Stimulated activated CD4-positive, alpha-beta T cell treated with anti-CD3 and anti-CD28 coated beads, Interleukin-2, amount 100 ng/mL, for 48 hours (primary cell): ENCODE data around the gene PLXNA3.

ENCODE experiments used
- DNase-seq, 2 donors: peaks; one replicate each; pipeline ENCODE4 v3.0.0-alpha.2; 2020

The PLXNA3 gene

GRCh38 chrX:154436374-154436982, 21.6 kb upstream of the PLXNA3 start:
- peak in 1 of 2 donors; percentile 29 for DNase-seq

- DNase-seq: peak; percentile 36 to 44
Measured at GRCh38 chrX:154436983-154437752, 20.9 kb upstream of the PLXNA3 start, which contains the start of gene GDI1. Gene GDI1, plus strand, starts transcription at chrX:154437154. Its CDS starts 101 bp downstream, at chrX:154437255.

- no peak for DNase-seq
Measured at GRCh38 chrX:154437971-154438893, 19.8 kb upstream of the PLXNA3 start.

DNA sequence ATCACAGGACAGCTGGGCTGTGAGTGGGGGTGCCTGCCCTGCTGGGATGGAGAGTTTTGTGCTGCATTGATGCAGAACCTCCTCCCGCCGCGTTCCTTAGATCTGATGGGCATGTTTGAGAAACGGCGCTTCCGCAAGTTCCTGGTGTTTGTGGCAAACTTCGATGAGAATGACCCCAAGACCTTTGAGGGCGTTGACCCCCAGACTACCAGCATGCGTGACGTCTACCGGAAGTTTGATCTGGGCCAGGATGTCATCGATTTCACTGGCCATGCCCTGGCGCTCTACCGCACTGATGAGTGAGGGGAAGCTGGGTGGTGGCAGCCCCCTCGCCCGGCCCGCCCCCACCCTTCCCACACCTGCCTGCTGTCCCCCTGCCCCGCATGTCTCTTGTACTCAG, 18.2 kb upstream of the PLXNA3 start:
- no peak for DNase-seq

- DNase-seq: no peak
Measured at GRCh38 chrX:154440623-154441357, 17.3 kb upstream of the PLXNA3 start.

DNA sequence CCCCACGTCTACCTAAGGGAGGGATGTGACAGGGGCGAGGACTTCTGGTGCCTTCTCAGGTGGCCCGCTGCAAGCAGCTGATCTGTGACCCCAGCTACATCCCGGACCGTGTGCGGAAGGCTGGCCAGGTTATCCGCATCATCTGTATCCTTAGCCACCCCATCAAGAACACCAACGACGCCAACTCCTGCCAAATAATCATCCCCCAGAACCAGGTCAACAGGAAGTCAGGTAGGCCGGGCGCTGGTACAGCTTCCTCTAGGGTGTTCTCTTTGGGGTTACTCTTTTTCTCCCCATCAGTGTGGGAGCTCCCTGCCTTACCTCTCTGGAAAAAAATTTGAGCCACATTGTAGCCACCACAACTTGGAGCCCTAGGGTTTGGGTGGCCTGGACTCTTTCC, 16.5 kb upstream of the PLXNA3 start:
- DNase-seq: no peak

- DNase-seq: no peak
Measured at GRCh38 chrX:154441984-154442707, 15.9 kb upstream of the PLXNA3 start.

GRCh38 chrX:154443479-154443910, 14.6 kb upstream of the PLXNA3 start:
- no peak for DNase-seq

GRCh38 chrX:154443992-154444754, 13.9 kb upstream of the PLXNA3 start, which contains the start of gene FAM50A:
Gene FAM50A, plus strand, starts transcription at chrX:154444141. Its CDS starts 95 bp downstream, at chrX:154444236.
- DNase-seq: peak; percentile 60 to 62

- DNase-seq: no peak
Measured at GRCh38 chrX:154444755-154445246, 13.3 kb upstream of the PLXNA3 start.

DNA sequence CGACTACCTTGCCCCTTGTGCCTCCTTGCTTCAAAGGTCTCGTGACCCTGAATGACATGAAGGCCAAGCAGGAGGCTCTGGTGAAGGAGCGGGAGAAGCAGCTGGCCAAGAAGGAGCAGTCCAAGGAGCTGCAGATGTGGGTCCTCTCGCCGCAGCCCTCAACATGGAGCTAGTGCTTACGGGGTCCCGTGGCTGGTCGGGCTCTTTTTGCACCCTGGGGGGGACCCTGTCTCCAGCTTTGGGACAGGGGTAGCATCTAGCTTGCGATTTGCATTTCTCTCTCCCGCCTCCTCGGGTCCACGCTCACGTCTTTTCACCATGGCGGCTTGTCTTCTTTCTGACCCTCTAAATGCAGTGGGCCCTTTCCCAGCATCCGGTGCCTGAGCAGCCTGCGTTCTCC, 12.3 kb upstream of the PLXNA3 start:
- DNase-seq: no peak

DNA sequence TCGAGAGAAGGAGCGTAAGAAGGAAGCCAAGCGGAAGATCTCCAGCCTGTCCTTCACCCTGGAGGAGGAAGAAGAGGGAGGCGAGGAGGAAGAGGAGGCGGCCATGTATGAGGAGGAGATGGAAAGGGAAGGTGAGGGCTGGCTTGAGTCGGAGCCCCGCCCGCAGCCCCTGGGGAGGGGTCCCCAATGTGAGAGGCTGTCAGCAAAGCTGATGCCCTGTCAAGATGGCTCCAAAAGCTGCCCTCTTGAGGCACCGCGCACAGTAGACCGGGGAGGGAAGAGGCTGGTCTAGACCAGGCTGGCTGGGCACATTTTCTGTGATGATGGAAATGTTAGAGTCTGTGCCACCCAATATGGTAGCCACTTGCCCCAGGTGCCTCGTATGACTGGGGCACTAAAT, 11.7 kb upstream of the PLXNA3 start:
- DNase-seq: no peak

DNA sequence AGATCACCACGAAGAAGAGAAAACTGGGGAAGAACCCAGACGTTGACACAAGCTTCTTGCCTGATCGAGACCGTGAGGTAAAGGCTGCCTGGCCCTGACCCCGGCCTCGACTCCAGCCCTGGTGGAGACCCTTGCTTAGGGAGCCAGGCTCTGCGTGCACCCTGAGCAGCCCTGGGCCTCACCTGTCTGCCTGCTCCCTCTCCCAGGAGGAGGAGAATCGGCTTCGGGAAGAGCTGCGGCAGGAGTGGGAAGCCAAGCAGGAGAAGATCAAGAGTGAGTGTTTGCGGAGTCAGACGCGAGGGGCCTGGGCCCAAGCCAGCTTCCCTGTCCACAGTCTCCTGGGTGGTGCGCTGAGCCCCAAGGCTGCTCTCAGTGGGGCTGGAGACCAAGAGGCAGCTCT, 9.6 kb upstream of the PLXNA3 start:
- DNase-seq: no peak

DNA sequence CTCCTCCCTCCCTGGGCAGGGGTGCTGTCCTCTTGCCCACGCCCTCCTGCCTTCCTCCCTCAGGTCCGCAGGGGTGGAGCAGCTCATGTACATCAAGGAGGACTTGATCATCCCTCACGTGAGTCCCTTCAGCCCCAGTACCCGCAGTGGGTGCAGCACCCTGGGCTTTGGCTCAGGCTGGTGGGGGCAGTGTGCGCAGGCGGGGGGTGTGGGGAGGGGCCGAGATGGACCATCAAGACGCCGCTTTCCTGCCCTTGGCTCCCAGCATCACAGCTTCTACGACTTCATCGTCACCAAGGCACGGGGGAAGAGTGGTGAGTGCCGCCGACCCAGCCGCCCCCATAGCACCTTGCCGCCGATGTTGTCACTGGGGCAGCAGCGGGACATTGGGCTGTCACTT, 8.5 kb upstream of the PLXNA3 start:
- DNase-seq: no peak

DNA sequence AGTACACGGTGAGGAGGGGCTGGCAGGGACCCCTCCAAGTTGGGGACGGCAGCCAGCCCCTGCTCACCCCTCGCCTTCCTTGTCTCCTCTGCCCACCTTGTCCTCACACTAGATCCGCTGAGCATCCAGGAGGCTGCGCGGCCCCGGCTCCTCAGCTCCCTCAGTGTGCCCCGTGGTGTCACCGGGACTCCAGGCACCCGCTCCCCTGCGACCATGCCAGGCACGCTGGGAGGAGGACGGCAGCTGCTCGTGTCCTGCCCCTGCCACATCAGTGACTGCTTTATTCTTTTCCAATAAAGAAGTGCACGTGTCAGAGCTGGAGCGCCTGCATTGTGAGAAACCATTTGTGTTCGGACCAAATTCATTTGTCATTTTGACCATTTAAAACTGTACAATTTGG, 7.8 kb upstream of the PLXNA3 start:
- DNase-seq: no peak

DNA sequence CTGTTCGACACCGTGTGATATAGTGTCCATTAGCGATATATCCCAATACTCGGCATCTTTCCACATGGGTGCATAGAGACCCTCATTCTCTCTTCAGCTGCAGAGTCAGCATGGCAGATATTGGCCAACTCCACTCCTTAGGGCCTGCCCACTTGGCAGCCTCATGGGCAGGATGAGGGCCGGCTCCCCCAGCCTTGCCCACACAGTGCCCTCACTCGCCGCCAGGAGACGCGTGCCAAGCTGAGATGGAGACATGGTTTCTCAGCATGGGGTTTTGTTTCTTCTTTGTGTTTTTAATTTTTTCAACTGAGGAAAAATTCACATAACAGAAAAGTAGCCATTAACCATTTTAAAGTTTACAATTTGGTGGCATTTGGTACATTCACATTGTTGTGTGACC, 5.3 kb upstream of the PLXNA3 start:
- DNase-seq: no peak

DNA sequence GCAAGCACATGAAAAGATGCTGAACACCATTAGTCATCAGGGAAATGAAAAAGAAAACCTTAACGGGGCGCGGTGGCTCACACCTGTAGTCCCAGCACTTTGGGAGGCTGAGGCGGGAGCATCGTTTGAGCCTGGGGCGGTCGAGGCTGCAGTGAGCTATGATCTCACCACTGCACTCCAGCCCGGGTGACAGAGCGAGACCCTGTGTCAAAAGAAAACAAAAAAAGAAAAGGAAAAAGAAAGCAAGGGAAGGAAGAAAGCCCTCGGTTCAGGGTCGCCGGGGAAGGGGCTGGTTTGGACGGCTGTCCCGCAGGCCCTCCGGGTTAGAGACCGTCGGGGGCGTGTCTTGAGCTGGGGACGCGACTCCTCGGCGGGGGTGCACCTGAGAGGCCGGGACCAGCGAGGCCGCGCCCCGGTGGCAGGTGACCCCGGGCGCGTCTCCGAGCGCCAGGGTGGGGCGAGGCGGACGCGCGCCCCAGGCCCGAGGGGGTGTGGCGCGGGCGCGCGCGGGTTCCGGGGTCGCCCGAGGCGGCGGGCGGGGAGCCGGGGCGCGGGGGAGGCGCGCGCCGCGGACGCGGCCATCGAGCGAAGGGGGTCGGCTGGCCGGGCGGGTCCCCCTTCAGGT, 478 bp upstream of the PLXNA3 start:
- peak; percentile 25 to 26 for DNase-seq

DNA sequence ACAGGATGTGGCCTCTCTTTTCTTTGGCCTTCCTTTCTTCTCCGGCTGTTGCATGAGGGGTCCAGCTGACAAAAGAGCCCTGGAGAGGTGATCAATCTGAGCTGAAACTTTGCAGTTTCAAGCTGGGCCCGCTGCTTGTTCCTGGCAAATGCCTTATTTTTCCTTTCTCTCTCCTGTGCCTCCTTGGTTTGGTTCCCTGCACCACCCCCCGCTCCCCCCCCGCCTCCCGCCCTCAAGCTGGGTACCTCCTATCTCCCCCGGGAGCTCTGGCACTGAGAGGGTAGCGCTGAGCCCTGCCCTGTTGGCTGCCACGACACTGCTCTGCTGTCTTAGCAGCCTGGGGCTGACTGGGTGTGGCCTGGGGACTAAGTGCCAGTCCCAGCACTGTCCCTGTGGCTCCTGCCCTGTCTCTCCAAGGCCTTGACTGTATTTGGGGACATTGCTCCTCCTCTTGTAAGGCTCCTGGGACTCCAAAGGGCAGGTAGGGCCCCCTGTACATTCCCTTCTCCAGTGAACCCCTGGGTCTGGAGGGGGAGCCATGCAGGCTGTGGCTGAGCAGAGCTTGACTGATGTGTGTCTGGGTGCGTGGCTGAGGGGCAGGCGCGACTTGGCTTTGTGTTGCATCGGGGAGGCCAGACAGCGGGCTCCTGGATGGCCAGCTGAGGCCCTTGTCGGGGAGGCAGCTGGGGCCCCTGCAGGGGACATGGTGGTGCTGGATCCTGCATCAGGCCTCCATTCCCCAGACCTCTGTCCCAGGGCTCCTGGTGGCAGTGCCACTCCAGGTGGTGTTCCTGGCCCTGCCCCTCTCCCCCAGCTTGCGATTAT, 1.1 kb downstream of the PLXNA3 start:
- DNase-seq: no peak

GRCh38 chrX:154459832-154460231, 1.8 kb downstream of the PLXNA3 start:
- no peak for DNase-seq
